ENCODE results near the gene SNRPB2.

SNRPB2 gene

GRCh38 chr20:16740365-16741072 lies 10.7 kb downstream of the SNRPB2 start:
- no peak for DNase-seq

- DNase-seq, result no peak
These were observed 14.5 kb downstream of the SNRPB2 start for GRCh38 chr20:16744178-16744807.

GRCh38 chr20:16745204-16745603 lies 15.4 kb downstream of the SNRPB2 start:
- DNase-seq, result no peak

GRCh38 chr20:16747291-16747811 lies 17.5 kb downstream of the SNRPB2 start:
- no peak for DNase-seq

GRCh38 chr20:16748308-16748900 lies 18.6 kb downstream of the SNRPB2 start, which contains the start of gene OTOR:
TSS of gene OTOR (plus strand) at chr20:16748358. CDS start at chr20:16748402, 44 bp downstream.
- no peak for DNase-seq

- no peak for DNase-seq
These were observed 19.7 kb downstream of the SNRPB2 start for GRCh38 chr20:16749573-16749972.

GRCh38 chr20:16752082-16752481 lies 22.3 kb downstream of the SNRPB2 start:
- DNase-seq, result no peak

- DNase-seq, result no peak
These were observed 23.1 kb downstream of the SNRPB2 start for GRCh38 chr20:16752901-16753300.

GRCh38 chr20:16758454-16759180 lies 28.8 kb downstream of the SNRPB2 start:
- DNase-seq, result no peak

GRCh38 chr20:16759181-16759563 lies 29.3 kb downstream of the SNRPB2 start:
- DNase-seq, result no peak

- DNase-seq, result no peak
These were observed 30.8 kb downstream of the SNRPB2 start for GRCh38 chr20:16760431-16761304.

GRCh38 chr20:16761305-16761829 lies 31.5 kb downstream of the SNRPB2 start:
- DNase-seq, result peak; percentile 10

- no peak for DNase-seq
These were observed 34.7 kb downstream of the SNRPB2 start for GRCh38 chr20:16764560-16764959.

GRCh38 chr20:16771213-16771612 lies 41.4 kb downstream of the SNRPB2 start:
- no peak for DNase-seq

- no peak for DNase-seq
These were observed 46.1 kb downstream of the SNRPB2 start for GRCh38 chr20:16775961-16776360.

GRCh38 chr20:16777126-16777525 lies 47.3 kb downstream of the SNRPB2 start:
- DNase-seq, result no peak

- DNase-seq, result no peak
These were observed 48.3 kb downstream of the SNRPB2 start for GRCh38 chr20:16778159-16778558.

- no peak for DNase-seq
These were observed 51.7 kb downstream of the SNRPB2 start for GRCh38 chr20:16781496-16781895.

GRCh38 chr20:16785226-16785625 lies 55.4 kb downstream of the SNRPB2 start:
- no peak for DNase-seq

Measured in NCI-H1436 (cell line).